CD4-positive, alpha-beta T cell treated with Interleukin-6 for 4 hours (primary cell): Measurements from ENCODE around the gene UMOD.

Experiments used
- DNase-seq: peaks from one replicate; pipeline ENCODE4 v3.0.0-alpha.2; 2020; ENCODE audit warnings: mixed read lengths

Gene UMOD

GRCh38 chr16:20291208-20292206 is 61.0 kb downstream of the UMOD start:
- no peak for DNase-seq

GRCh38 chr16:20289571-20289970 is 62.9 kb downstream of the UMOD start:
- no peak for DNase-seq

- no peak for DNase-seq
These were observed 66.5 kb downstream of the UMOD start for GRCh38 chr16:20285993-20286499.
